ENCODE measurements around the gene FGR.

FGR gene

GRCh38 chr1:27597516-27598294, 37.3 kb downstream of the FGR start:
- no peak for DNase-seq (ENCODE audit: low read depth, low spot score)
- no peak overlapping the region for H3K4me3 ChIP-seq (ENCODE audit: low read depth, low read length)
- in situ Hi-C loops (cut with HindIII; ENCODE audit: low sequenced_read_pairs) = no loop called here
- TF ChIP-seq CTCF (IDR thresholded peaks at IDR 0.05; ENCODE audit: low read depth, low read length) = no peak

- no peak for DNase-seq (ENCODE audit: low read depth, low spot score)
- in situ Hi-C loops (cut with HindIII; ENCODE audit: low sequenced_read_pairs) = no loop called here
- H3K4me3 ChIP-seq (ENCODE audit: low read depth, low read length) = no peak overlapping the region
- no peak for TF ChIP-seq CTCF (IDR thresholded peaks at IDR 0.05; ENCODE audit: low read depth, low read length)
These were observed 38.0 kb downstream of the FGR start for GRCh38 chr1:27596986-27597385.

- TF ChIP-seq CTCF (IDR thresholded peaks at IDR 0.05; ENCODE audit: low read depth, low read length) = no peak
- in situ Hi-C loops (cut with HindIII; ENCODE audit: low sequenced_read_pairs) = no loop called here
- no peak for DNase-seq (ENCODE audit: low read depth, low spot score)
- no peak overlapping the region for H3K4me3 ChIP-seq (ENCODE audit: low read depth, low read length)
These were observed 38.7 kb downstream of the FGR start for GRCh38 chr1:27596261-27596660.

- in situ Hi-C loops (cut with HindIII; ENCODE audit: low sequenced_read_pairs) = no loop called here
- DNase-seq (ENCODE audit: low read depth, low spot score) = no peak
- H3K4me3 ChIP-seq (ENCODE audit: low read depth, low read length) = no peak overlapping the region
- TF ChIP-seq CTCF (IDR thresholded peaks at IDR 0.05; ENCODE audit: low read depth, low read length) = no peak
These were observed 39.4 kb downstream of the FGR start for GRCh38 chr1:27595597-27595996.

GRCh38 chr1:27594564-27595510, 40.1 kb downstream of the FGR start:
- in situ Hi-C loops (cut with HindIII; ENCODE audit: low sequenced_read_pairs) = no loop called here
- H3K4me3 ChIP-seq (ENCODE audit: low read depth, low read length) = no peak overlapping the region
- DNase-seq (ENCODE audit: low read depth, low spot score) = no peak
- no peak for TF ChIP-seq CTCF (IDR thresholded peaks at IDR 0.05; ENCODE audit: low read depth, low read length)

- in situ Hi-C loops (cut with HindIII; ENCODE audit: low sequenced_read_pairs) = no loop called here
- TF ChIP-seq CTCF (IDR thresholded peaks at IDR 0.05; ENCODE audit: low read depth, low read length) = no peak
- no peak overlapping the region for H3K4me3 ChIP-seq (ENCODE audit: low read depth, low read length)
- no peak for DNase-seq (ENCODE audit: low read depth, low spot score)
These were observed 41.1 kb downstream of the FGR start for GRCh38 chr1:27593678-27594563.
